Brain pericyte (primary cell): ENCODE data around the gene ZBTB24.
"Not testable (repeated sequence)": the region's sequence is repeated elsewhere in the genome, so short reads cannot be mapped to it uniquely, and the experiment has no call there.

ENCODE experiments used
- DNase-seq: peaks from one replicate; pipeline ENCODE4 v3.0.0-alpha.2; 2012; ENCODE audit warnings: low read depth, low spot score

Gene ZBTB24

GRCh38 chr6:109482905-109483734 lies at the start of gene ZBTB24:
Gene ZBTB24, minus strand, starts transcription at chr6:109483219. Its CDS starts 1,193 bp downstream, at chr6:109482026.
- DNase-seq: peak; percentile 36

DNA sequence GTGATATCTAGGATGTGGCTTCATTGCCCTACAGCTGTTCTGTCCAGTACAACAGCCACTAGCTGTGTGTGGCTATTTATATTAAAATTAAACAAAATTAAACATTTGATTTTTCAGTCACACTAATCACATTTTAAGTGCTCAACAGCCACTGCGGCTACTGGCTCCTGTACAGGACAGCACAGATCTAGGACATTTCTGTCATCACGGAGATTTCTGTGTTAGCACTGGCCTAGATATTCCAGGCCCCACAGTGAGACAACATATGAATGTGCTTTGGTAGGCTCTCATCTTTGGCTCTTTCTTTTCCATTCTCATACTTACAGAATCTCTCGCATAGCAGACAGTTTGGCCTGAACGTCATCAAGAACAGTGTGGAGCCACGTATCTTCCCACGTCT lies 48.4 kb upstream of the ZBTB24 start:
- no peak for DNase-seq

DNA sequence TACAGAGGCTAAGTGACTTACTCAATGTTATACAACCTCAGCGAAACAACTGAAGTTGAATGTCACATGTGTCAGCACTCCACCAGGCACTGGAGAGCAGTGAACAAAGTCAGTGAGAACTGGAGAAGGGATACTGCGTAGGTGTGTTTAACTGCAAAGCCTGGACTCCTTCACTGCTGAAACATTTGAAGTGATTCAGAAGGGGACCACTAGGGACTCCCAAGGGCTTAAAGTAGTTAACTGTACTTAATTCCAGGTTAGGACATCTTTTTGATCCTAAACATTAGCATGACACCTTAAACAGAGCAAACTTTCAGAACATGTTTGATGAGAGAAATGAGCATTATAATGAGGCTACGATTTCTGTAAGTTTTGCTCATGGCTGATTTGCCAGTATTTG lies 45.0 kb upstream of the ZBTB24 start:
- no peak for DNase-seq

DNA sequence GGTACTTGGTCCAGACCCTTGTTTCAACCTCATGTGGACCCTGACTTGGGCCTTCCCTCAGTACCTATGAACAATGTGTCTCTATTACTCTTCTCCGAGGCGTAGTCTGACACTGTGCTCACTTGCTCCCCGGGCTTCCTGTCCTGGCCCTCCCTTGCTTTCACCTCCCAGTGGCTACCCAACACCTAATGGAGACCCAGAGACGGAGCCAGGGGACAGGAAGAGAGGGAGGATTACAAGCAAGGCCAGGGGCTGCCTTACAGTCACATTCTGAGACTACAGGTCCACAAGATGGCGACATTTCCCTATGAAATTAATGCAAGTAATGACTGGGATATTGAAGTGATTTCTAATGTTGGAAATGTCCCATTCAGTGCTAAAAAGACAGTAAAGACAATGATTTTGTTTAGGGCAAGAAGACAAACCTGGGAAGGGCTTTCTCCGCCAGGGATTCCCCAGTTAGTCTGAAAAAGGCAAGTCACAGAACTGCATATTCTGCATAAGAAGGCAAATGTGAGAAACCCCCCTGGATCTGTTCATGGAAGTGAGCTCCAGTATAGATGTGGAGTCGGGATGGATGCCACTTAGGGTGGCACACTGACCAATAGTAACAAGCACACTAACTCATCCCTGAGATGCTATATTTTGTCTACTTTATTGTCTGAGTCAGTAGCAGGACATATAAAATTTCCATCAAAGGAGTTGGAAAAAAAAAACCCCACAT lies 44.0 kb upstream of the ZBTB24 start:
- DNase-seq: no peak

GRCh38 chr6:109524129-109524528 lies 41.1 kb upstream of the ZBTB24 start:
- no peak for DNase-seq

- no peak for DNase-seq
Measured at GRCh38 chr6:109523478-109523877, 40.5 kb upstream of the ZBTB24 start.

DNA sequence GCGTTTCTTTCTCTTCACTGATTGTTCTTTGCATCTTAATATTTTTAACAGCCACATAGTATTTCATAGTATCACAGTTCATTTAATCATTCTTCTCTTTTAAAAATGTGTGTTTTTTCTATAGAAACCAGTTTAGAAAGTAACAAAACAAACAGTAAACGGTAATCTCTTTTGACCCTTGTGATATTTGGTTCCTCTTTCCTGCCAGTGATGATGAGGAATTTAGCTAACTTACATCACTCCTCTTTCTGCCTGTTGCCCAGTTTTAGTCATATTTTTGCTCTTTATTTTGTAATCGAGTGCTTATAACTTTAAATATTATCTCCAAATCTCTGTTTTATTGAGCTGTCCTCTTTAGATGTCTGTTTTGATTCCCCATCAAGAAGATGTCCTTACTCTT lies 38.1 kb upstream of the ZBTB24 start:
- DNase-seq: no peak

GRCh38 chr6:109519647-109520046 lies 36.6 kb upstream of the ZBTB24 start:
- not testable (repeated sequence) for DNase-seq

DNA sequence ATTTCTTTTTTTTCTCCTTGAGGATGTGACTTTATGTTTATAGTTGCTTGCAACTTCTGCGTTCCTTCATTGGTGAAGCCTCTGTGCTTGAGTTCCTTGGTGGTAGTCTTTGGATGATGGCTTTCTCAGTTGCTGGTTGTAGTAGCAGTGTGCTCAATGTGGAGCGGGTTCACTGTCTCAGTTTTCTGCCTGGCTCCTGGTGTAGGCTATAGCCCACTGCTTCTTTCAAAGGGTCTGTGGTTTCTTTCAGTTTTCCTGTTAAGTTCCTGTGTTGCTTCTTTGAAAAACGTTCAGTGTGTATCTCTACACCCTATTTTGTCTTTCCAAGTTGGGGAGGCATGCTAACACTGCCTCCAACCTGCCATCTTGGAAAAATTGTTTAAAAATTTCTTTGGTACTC lies 33.9 kb upstream of the ZBTB24 start:
- DNase-seq: no peak

DNA sequence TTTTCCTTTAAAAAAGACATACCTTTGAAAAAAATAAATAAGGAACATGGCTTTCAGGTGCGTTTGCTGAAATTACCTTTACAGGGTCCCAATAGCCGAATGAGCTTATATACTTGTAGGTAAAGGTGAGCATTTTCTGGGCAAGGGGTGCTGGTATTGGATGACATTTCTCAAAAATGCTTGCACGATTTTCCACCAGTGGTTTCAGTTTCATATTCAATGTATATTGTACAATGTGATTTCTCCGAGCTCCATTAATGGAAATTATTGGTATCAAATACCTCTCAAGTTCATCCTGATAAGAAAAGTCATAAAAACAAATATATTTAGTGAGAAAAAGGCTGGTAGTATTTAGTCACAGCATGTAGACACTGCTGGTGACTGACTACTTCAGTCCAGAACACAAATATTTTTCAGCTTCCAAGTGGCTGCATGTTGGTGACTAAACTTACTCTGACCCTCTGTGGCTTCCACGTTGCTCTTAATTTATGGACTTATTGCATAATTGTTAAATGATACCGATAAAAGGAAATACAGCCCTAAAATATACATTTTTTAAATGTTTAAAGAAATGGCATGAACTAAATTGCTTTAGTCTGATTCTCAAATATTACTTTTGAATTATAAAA lies 32.9 kb upstream of the ZBTB24 start:
- DNase-seq: no peak

GRCh38 chr6:109514946-109515345 lies 31.9 kb upstream of the ZBTB24 start:
- DNase-seq: no peak

DNA sequence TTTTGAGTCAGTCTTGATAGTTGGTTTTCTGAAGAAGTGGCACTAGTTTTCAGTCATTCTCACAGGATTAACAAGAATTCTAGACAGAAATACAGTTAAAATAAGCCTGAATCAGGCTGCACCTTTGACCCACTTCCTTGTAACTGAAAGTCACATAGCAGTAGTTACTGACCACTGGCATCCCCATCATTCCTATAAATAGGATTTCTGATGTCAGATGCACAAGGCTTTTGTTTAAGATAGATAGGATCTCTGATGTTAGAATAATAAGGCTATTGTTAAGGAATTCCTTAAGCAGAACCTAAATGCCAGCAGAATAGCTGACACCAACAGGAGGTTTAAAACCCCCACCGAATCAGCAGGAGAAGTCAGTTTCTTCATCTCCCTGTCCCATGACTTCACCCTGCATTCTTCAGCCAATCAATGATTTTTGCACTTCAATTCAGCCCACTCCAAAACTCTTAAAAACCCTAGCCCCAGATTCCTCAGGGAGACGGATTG lies 30.6 kb upstream of the ZBTB24 start:
- DNase-seq: no peak

GRCh38 chr6:109512271-109512817 lies 29.3 kb upstream of the ZBTB24 start:
- no peak for DNase-seq

- no peak for DNase-seq
Measured at GRCh38 chr6:109511832-109512231, 28.8 kb upstream of the ZBTB24 start.

GRCh38 chr6:109510358-109510757 lies 27.3 kb upstream of the ZBTB24 start:
- DNase-seq: no peak

DNA sequence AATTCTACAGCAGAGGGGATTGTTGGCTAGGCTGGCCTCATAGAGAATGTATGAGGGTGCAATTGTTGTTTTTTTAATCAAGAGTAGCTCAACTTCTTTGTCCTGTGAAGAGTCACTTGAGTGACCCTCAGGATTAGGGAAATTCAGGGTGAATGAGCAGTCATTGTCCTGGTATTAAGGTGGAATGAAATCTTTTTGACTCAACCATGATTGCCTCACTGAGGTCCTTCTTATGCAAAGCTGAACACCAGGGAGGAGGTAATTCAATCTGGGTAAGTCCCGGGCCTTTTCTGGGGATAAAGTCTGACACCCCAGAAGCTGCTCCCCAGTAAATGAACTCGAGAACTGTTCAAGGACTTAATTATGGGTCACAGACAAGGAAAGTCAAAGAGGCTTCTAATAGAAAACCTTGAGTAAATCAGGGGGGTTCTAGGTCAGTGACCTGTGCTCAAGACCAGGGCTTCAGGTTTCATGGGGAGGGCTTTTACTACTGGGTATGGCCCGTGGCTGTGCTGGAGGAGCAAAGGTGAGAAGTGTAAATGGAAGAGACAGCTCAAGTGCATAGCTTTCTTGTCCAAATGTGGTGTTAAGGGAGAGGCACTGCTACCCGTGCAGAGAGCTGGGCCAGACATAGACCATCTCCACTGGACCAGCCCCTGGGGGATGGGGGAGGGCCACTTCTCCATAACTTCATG lies 25.3 kb upstream of the ZBTB24 start:
- DNase-seq: no peak

DNA sequence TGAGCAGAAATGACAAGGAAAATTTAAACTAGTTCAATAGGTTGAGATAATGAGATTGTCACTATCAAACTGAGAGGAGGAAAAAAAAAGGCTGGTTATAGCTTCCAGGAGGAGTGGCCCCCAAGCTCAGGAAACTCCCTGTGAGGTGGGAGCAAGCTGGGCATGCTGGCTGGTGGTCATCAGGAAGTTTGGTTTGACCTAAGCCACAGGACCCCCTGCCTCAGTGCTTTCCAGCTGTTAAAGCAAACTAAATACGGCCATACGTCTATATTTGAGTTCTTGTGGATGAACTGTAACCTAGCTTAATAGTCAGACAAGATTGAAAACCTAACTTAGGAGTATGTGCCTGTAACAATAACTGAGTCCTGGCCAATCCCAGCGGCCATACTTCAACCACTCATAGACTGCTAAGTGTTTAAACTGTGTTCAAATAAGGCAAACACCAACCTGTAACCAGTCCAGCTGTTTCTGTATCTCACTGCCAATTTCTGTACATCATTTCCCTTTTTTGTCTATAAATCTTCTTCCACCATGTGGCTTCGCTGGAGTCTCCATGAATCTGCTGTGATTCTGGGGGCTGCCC lies 24.6 kb upstream of the ZBTB24 start:
- peak; percentile 59 for DNase-seq

DNA sequence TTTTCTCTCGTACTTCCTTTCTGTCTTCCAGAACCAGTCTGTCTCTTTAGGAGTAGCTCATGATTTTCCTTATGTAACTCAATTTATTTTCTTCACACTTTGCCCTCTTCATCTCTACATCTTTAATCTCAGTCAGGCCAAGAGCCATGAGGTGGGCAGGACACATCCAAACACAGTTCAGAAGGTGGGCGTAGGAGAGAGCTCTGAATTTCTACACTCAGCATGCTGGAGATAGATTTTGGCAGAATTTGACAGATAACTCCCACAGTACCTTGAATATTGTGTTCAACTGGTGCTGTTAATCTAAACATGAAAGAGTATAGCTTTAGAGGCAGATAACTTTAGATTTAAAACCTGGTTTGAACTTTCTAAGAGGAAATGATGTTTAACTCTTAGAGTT lies 23.8 kb upstream of the ZBTB24 start:
- no peak for DNase-seq

DNA sequence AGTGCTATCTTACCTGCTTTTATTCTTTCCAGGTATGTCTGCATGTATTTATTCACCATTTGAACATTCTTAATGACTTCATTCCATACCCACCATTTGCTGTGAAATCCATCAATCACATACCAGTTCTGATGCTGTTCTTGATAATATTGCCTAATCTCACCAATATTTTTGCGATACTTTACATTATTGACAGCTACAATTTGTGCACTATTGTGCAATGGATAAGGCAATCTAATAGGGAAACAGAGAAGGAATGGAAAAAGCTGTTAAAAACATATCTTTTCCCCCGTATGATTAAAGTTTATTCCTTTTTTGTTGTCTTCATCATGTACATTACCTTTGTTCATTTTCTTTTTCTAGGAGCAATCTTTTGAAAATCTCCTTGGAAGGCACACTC lies 23.3 kb upstream of the ZBTB24 start:
- no peak for DNase-seq

- DNase-seq: no peak
Measured at GRCh38 chr6:109503327-109504224, 20.6 kb upstream of the ZBTB24 start.
